ENCODE measurements around the gene ARX. TPM values are rescaled to one million over a fixed set of nuclear protein-coding genes. Genes with fewer than 3 reads are reported as not detected.

Gene ARX
- total and polyA plus RNA-seq, 2 of the 8 experiments (the other 6 are each of a cell fraction or from before 2014, with no cell fraction given) = not detected

DNA sequence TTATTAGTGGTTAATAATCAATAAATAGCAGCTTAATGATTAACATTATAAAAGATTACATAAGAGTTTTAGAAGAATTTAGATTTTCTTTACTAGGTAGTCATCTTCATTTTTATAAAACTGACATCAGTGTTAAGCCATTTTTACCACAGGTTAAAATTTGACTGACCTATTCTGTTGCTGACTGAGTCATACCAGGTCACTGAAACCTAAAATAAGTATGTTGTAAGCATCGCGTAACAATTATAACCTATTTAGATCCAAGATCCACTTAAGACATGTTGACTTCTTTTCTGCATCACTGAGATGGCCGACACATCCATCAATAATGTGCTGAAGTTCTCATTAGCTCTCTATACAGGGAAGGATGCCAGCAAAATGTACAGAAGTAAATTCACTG, 36.7 kb downstream of the ARX start:
- no peak overlapping the region for H3K56ac ChIP-seq (replicated peaks; ENCODE audit: insufficient read length, low read depth, low read length)
- no peak overlapping the region for H3K4me3 ChIP-seq (ENCODE audit: extremely low read depth in 1 of 4, insufficient read depth in 2 of 4, low read depth in 3 of 4, low read length in 4 of 4)
- no peak overlapping the region for H3K9ac ChIP-seq (replicated peaks in 1 of 4; ENCODE audit: extremely low read depth in 1 of 4, low read depth in 3 of 4, low read length in 3 of 4)
- H4K20me1 ChIP-seq (replicated peaks in 1 of 2; ENCODE audit: control insufficient read depth in 1 of 2, insufficient read depth in 2 of 2, low read length in 2 of 2) = no peaks in the 10 kb centered on the region
- no peak overlapping the region for H2BK120ac ChIP-seq (replicated peaks; ENCODE audit: low read depth, low read length)
- no peaks in the 10 kb centered on the region for H3K9me3 ChIP-seq (ENCODE audit: insufficient read depth in 2 of 2, low read depth in 1 of 2, low read length in 1 of 2)
- H4K91ac ChIP-seq (replicated peaks; ENCODE audit: insufficient read length, low read length) = no peak overlapping the region
- no peak overlapping the region for H4K8ac ChIP-seq (ENCODE audit: extremely low read depth, insufficient read depth, low read length)
- no peak overlapping the region for H2BK20ac ChIP-seq (ENCODE audit: low read length)
- H2BK12ac ChIP-seq (ENCODE audit: low read depth, low read length) = no peak overlapping the region
- no peak overlapping the region for H4K5ac ChIP-seq (ENCODE audit: insufficient read length, low read depth, low read length)
- no peak overlapping the region for H3K23ac ChIP-seq (ENCODE audit: insufficient read length)
- H3K79me1 ChIP-seq (ENCODE audit: low read depth, low read length) = no peaks in the 10 kb centered on the region
- no peak overlapping the region for H2BK5ac ChIP-seq (ENCODE audit: low read depth, low read length)
- no peaks in the 10 kb centered on the region for H3K36me3 ChIP-seq (ENCODE audit: control insufficient read depth in 2 of 4, insufficient read depth in 4 of 4, low read length in 3 of 4)
- no peak overlapping the region for H2AK5ac ChIP-seq (ENCODE audit: low read depth, low read length)
- ChIA-PET CTCF (ENCODE audit: partially characterized antibody) (no interaction called here), POLR2A (ENCODE audit: partially characterized antibody) (no interaction called here)
- 98% methylated on average over 3 of the region's 3 CpGs; no CpG with 5 or more reads in 1 of the 2 experiments for WGBS, 2 experiments (ENCODE audit: extremely low coverage in 1 of 2, insufficient coverage in 1 of 2, insufficient read length in 1 of 2, insufficient replicate concordance in 2 of 2, low coverage in 1 of 2, low lambda C conversion rate in 2 of 2, missing lambda C conversion rate in 1 of 2)
- no peaks in the 10 kb centered on the region for H3K27me3 ChIP-seq (replicated peaks in 1 of 4; ENCODE audit: control insufficient read depth in 3 of 4, extremely low read depth in 1 of 4, insufficient read depth in 3 of 4, low read length in 3 of 4)
- no peak overlapping the region for H3K14ac ChIP-seq (ENCODE audit: insufficient read length)
- FAIRE-seq = no peak
- no peak overlapping the region for H3K18ac ChIP-seq (ENCODE audit: extremely low read depth, low read length)
- H2AFZ ChIP-seq (ENCODE audit: low read length) = no peak overlapping the region
- no peak overlapping the region for H2BK15ac ChIP-seq (ENCODE audit: low read length)
- no peaks in the 10 kb centered on the region for H3K79me2 ChIP-seq (ENCODE audit: control insufficient read depth in 1 of 2, insufficient read depth in 2 of 2, low read length in 2 of 2)
- H3K27ac ChIP-seq (ENCODE audit: low read depth, low read length) = no peak overlapping the region
- no peak for DNase-seq (ENCODE audit: low read depth in 1 of 2, low spot score in 2 of 2)
- no peak overlapping the region for H3K4ac ChIP-seq (replicated peaks; ENCODE audit: insufficient read length, low read depth, low read length)
- H3K23me2 ChIP-seq (ENCODE audit: low read depth, low read length) = no peaks in the 10 kb centered on the region
- no peaks in the 10 kb centered on the region for H3K4me1 ChIP-seq (replicated peaks in 1 of 4; ENCODE audit: control insufficient read depth in 3 of 4, insufficient read depth in 4 of 4, low read length in 3 of 4)
- H3K4me2 ChIP-seq (ENCODE audit: insufficient read depth in 1 of 2, low read depth in 2 of 2, low read length in 2 of 2) = no peak overlapping the region
- no peak for TF ChIP-seq BCL11A (IDR thresholded peaks at IDR 0.05; ENCODE audit: low read depth in 2 of 2, low read length in 2 of 2)
- TF ChIP-seq SP1 (IDR thresholded peaks at IDR 0.05; ENCODE audit: low read depth, low read length) = no peak
- TF ChIP-seq KDM5A (IDR thresholded peaks at IDR 0.05; ENCODE audit: low read length) = no peak
- TF ChIP-seq SP2 (IDR thresholded peaks at IDR 0.05; ENCODE audit: low read length) = no peak
- TF ChIP-seq POLR2A (IDR thresholded peaks at IDR 0.05; ENCODE audit: control extremely low read depth in 1 of 2, low read depth in 2 of 2, low read length in 2 of 2) = no peak
- TF ChIP-seq, protein P1, sequence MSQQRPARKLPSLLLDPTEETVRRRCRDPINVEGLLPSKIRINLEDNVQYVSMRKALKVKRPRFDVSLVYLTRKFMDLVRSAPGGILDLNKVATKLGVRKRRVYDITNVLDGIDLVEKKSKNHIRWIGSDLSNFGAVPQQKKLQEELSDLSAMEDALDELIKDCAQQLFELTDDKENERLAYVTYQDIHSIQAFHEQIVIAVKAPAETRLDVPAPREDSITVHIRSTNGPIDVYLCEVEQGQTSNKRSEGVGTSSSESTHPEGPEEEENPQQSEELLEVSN (IDR thresholded peaks at IDR 0.05) = no peak
- TF ChIP-seq SIN3A (conservative IDR thresholded peaks at IDR 0.05 in 1 of 2, IDR thresholded peaks at IDR 0.05 in 1 of 2; ENCODE audit: low read depth in 1 of 2, low read length in 2 of 2) = no peak
- TF ChIP-seq RBBP5 (IDR thresholded peaks at IDR 0.05; ENCODE audit: borderline replicate concordance, low read depth, low read length) = no peak
- no peak for TF ChIP-seq JUN (IDR thresholded peaks at IDR 0.05; ENCODE audit: low read depth, low read length)
- TF ChIP-seq SAP30 (IDR thresholded peaks at IDR 0.05; ENCODE audit: insufficient read depth, insufficient replicate concordance, low read length) = no peak
- no peak for TF ChIP-seq SP4 (IDR thresholded peaks at IDR 0.05; ENCODE audit: low read length)
- TF ChIP-seq, protein P2, sequence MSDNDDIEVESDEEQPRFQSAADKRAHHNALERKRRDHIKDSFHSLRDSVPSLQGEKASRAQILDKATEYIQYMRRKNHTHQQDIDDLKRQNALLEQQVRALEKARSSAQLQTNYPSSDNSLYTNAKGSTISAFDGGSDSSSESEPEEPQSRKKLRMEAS (IDR thresholded peaks at IDR 0.05) = no peak
- TF ChIP-seq TBP (IDR thresholded peaks at IDR 0.05; ENCODE audit: low read depth, low read length) = no peak
- TF ChIP-seq, protein P3, sequence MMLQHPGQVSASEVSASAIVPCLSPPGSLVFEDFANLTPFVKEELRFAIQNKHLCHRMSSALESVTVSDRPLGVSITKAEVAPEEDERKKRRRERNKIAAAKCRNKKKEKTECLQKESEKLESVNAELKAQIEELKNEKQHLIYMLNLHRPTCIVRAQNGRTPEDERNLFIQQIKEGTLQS (IDR thresholded peaks at IDR 0.05; ENCODE audit: insufficient read depth, low read depth, low read length) = no peak
- no peak for TF ChIP-seq BRCA1 (IDR thresholded peaks at IDR 0.05; ENCODE audit: low read depth, low read length)
